SK-N-SH treated with all-trans-retinoic acid at 6 μM for 48 hours (cell line): ENCODE data around the gene EFCAB9.

Experiments
- ARNTL ChIP-seq: fragments of 450-650 bp; formaldehyde crosslinking; IDR thresholded peaks from 2 replicates; pipeline ENCODE4 v1.5.0; 2020; ENCODE audit warnings: low read depth, mild to moderate bottlenecking, moderate library complexity, borderline replicate concordance
- BACH2 ChIP-seq: fragments of 250-450 bp; sonication (Bioruptor Pico); IDR thresholded peaks from 2 replicates; pipeline ENCODE4 v1.9.0; 2021; ENCODE audit warnings: mild to moderate bottlenecking, borderline replicate concordance
- ESRRG ChIP-seq: fragments of 250-450 bp; sonication (Bioruptor Pico); IDR thresholded peaks from 2 replicates; pipeline ENCODE4 v1.6.1; 2021; ENCODE audit warnings: mild to moderate bottlenecking
- GLIS3 ChIP-seq: fragments of 250-450 bp; sonication (Bioruptor Pico); IDR thresholded peaks from 2 replicates; pipeline ENCODE4 v1.5.0; 2020; ENCODE audit warnings: mild to moderate bottlenecking, moderate library complexity
- ISL1 ChIP-seq: fragments of 250-450 bp; sonication (Bioruptor Pico); IDR thresholded peaks from 2 replicates; pipeline ENCODE4 v2.1.2; 2022; ENCODE audit warnings: mild to moderate bottlenecking, moderate library complexity
- PPARA ChIP-seq: fragments of 250-450 bp; sonication (Bioruptor Pico); IDR thresholded peaks from 2 replicates; pipeline ENCODE4 v1.5.0; 2020; ENCODE audit warnings: mild to moderate bottlenecking, borderline replicate concordance
- RARB ChIP-seq: fragments of 250-450 bp; sonication (Bioruptor Pico); IDR thresholded peaks from 2 replicates; pipeline ENCODE4 v1.8.0; 2021; ENCODE audit warnings: mild to moderate bottlenecking, moderate library complexity
- SNAI2 ChIP-seq: fragments of 250-450 bp; sonication (Bioruptor Pico); IDR thresholded peaks from 2 replicates; pipeline ENCODE4 v1.5.0; 2020; ENCODE audit warnings: mild to moderate bottlenecking, moderate library complexity
- TOX ChIP-seq: fragments of 250-450 bp; sonication (Bioruptor Pico); IDR thresholded peaks from 2 replicates; pipeline ENCODE4 v1.8.0; 2021; ENCODE audit warnings: mild to moderate bottlenecking, moderate library complexity, borderline replicate concordance
- ZNF70 ChIP-seq: fragments of 450-650 bp; formaldehyde crosslinking; IDR thresholded peaks from 2 replicates; pipeline ENCODE4 v1.5.0; 2020; ENCODE audit warnings: mild to moderate bottlenecking, moderate library complexity
- TF ChIP-seq, protein P1 (sequence below): fragments of 250-450 bp; sonication (Bioruptor Pico); IDR thresholded peaks from 2 replicates; pipeline ENCODE4 v1.8.0; 2020; ENCODE audit warnings: mild to moderate bottlenecking, moderate library complexity, borderline replicate concordance

- TF ChIP-seq, protein P1, sequence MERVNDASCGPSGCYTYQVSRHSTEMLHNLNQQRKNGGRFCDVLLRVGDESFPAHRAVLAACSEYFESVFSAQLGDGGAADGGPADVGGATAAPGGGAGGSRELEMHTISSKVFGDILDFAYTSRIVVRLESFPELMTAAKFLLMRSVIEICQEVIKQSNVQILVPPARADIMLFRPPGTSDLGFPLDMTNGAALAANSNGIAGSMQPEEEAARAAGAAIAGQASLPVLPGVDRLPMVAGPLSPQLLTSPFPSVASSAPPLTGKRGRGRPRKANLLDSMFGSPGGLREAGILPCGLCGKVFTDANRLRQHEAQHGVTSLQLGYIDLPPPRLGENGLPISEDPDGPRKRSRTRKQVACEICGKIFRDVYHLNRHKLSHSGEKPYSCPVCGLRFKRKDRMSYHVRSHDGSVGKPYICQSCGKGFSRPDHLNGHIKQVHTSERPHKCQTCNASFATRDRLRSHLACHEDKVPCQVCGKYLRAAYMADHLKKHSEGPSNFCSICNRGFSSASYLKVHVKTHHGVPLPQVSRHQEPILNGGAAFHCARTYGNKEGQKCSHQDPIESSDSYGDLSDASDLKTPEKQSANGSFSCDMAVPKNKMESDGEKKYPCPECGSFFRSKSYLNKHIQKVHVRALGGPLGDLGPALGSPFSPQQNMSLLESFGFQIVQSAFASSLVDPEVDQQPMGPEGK (CRISPR knock-in tag), result no peak
- TF ChIP-seq PPARA (CRISPR knock-in tag) (no peak), ZNF70 (CRISPR knock-in tag) (no peak), BACH2 (CRISPR knock-in tag) (no peak), RARB (no peak), ARNTL (no peak), GLIS3 (CRISPR knock-in tag) (no peak), TOX (CRISPR knock-in tag) (no peak), ESRRG (CRISPR knock-in tag) (no peak), ISL1 (no peak), SNAI2 (CRISPR knock-in tag) (no peak)
Observed at GRCh38 chr5:172178301-172178987, 15.5 kb upstream of the EFCAB9 start.
